Osteocyte (in vitro differentiated cells): ENCODE measurements around the gene GTF2A1L. TPM values are rescaled to one million over a fixed set of nuclear protein-coding genes. Genes with fewer than 3 reads are reported as not detected.

Source experiments
- DNase-seq: peaks from one replicate; pipeline ENCODE4 v3.0.0; 2021; ENCODE audit warnings: mixed read lengths; ENCODE audit not compliant: unreplicated experiment; ENCODE audit errors: extremely low spot score
- H3K27ac Mint-ChIP-seq: one replicate; pipeline ENCODE4 v1.8.0; 2021; ENCODE audit warnings: mild to moderate bottlenecking, mixed read lengths; ENCODE audit not compliant: unreplicated experiment
- H3K27me3 Mint-ChIP-seq: one replicate; pipeline ENCODE4 v1.8.0; 2021; ENCODE audit warnings: mixed read lengths; ENCODE audit not compliant: unreplicated experiment
- H3K36me3 Mint-ChIP-seq: one replicate; pipeline ENCODE4 v1.8.0; 2021; ENCODE audit warnings: mixed read lengths; ENCODE audit not compliant: unreplicated experiment
- H3K4me1 Mint-ChIP-seq: one replicate; pipeline ENCODE4 v1.8.0; 2021; ENCODE audit warnings: mixed read lengths; ENCODE audit not compliant: unreplicated experiment
- H3K4me3 Mint-ChIP-seq: one replicate; pipeline ENCODE4 v1.8.0; 2021; ENCODE audit warnings: mild to moderate bottlenecking, moderate library complexity, mixed read lengths; ENCODE audit not compliant: unreplicated experiment
- H3K9me3 Mint-ChIP-seq: one replicate; pipeline ENCODE4 v1.8.0; 2021; ENCODE audit warnings: mixed read lengths; ENCODE audit not compliant: unreplicated experiment
- CTCF ChIP-seq: fragments of 200-600 bp; sonication (generic); IDR thresholded peaks from 2 replicates; pipeline ENCODE4 v1.5.0; 2021; ENCODE audit warnings: antibody characterized with exemption, mild to moderate bottlenecking, moderate library complexity
- total RNA-seq: library from RNA; stranded (reverse); gene quantifications from 2 replicates; pipeline ENCODE4 v1.2.1, GENCODE V29; 2021

Gene GTF2A1L
- total RNA-seq, 1 donor from 2014 or later, result not detected

- H3K4me1 Mint-ChIP-seq, result peaks cover 55% of the 10 kb centered on the region
- DNase-seq, result no peak
- H3K4me3 Mint-ChIP-seq, result no peak overlapping the region
- no peaks in the 10 kb centered on the region for H3K27me3 Mint-ChIP-seq
- no peaks in the 10 kb centered on the region for H3K9me3 Mint-ChIP-seq
- no peaks in the 10 kb centered on the region for H3K36me3 Mint-ChIP-seq
- no peak for TF ChIP-seq CTCF
- peak overlapping the region; percentile 66 for H3K27ac Mint-ChIP-seq
These were observed 104.7 kb downstream of the GTF2A1L start for GRCh38 chr2:48722391-48722790.

- no peak for TF ChIP-seq CTCF
- peaks cover 51% of the 10 kb centered on the region for H3K4me1 Mint-ChIP-seq
- no peak overlapping the region for H3K4me3 Mint-ChIP-seq
- H3K36me3 Mint-ChIP-seq, result no peaks in the 10 kb centered on the region
- DNase-seq, result no peak
- no peaks in the 10 kb centered on the region for H3K27me3 Mint-ChIP-seq
- peak overlapping the region; percentile 66 for H3K27ac Mint-ChIP-seq
- no peaks in the 10 kb centered on the region for H3K9me3 Mint-ChIP-seq
These were observed 105.5 kb downstream of the GTF2A1L start for GRCh38 chr2:48723129-48723528.

- no peak for DNase-seq
- Mint-ChIP-seq H3K36me3 (no peaks in the 10 kb centered on the region), H3K4me1 (peaks cover 54% of the 10 kb centered on the region), H3K4me3 (no peak overlapping the region), H3K9me3 (no peaks in the 10 kb centered on the region), H3K27ac (no peak overlapping the region), H3K27me3 (no peaks in the 10 kb centered on the region)
- no peak for TF ChIP-seq CTCF
These were observed 106.6 kb downstream of the GTF2A1L start for GRCh38 chr2:48724278-48724677.

- no peak overlapping the region for H3K27ac Mint-ChIP-seq
- no peak overlapping the region for H3K4me3 Mint-ChIP-seq
- no peaks in the 10 kb centered on the region for H3K9me3 Mint-ChIP-seq
- no peaks in the 10 kb centered on the region for H3K27me3 Mint-ChIP-seq
- H3K36me3 Mint-ChIP-seq, result no peaks in the 10 kb centered on the region
- no peak for DNase-seq
- no peak for TF ChIP-seq CTCF
- H3K4me1 Mint-ChIP-seq, result peaks cover 45% of the 10 kb centered on the region
These were observed 108.2 kb downstream of the GTF2A1L start for GRCh38 chr2:48725696-48726494.

GRCh38 chr2:48727560-48727959, 109.9 kb downstream of the GTF2A1L start:
- Mint-ChIP-seq H3K27ac (no peak overlapping the region), H3K27me3 (peaks cover 4% of the 10 kb centered on the region), H3K4me3 (no peak overlapping the region), H3K36me3 (no peaks in the 10 kb centered on the region), H3K9me3 (no peaks in the 10 kb centered on the region), H3K4me1 (peaks cover 32% of the 10 kb centered on the region)
- no peak for DNase-seq
- TF ChIP-seq CTCF, result peak; percentile 57
